Stimulated activated CD4-positive, alpha-beta T cell treated with anti-CD3 and anti-CD28 coated beads, Interleukin-15, amount 100 ng/mL, for 48 hours (primary cell): Measurements from ENCODE around the gene GPC6.

ENCODE experiments used
- DNase-seq, 2 donors: peaks; one replicate each; pipeline ENCODE4 v3.0.0-alpha.2; 2020; ENCODE audit warnings: low read depth in 2 of 2

Gene GPC6

DNA sequence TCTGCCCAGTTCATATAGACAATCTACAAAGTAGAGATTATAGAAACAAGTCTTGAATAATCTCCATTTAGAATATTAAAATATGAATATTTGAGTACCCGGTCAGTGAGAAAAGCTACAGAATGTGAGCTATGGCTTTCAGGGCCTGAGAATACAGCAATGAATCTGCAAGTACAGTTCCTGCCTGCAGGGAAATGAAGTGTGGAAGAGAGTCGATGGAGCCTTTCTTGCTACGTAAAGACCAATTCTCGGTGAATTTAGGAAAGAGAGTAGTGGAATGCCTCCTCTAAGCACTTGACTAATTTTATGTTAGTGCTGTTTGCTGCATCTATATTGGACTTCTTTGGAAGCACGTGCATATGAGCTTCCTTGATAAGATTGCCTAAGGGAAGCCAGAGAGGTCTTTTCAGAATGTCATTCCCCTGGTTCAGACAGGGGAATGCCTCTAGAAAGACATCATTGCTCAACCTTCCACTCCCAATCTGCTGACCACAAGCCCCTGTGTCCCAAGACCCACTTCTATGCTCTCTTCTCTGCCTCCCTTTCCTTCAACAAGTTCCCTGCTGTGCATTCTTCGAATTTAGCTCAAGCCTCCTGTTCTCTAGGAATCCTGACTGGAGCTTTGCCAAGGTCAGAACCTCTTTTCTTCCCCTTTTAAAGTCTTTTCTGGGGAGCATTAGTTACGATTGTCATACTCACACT lies 41.9 kb downstream of the GPC6 start:
- no peak for DNase-seq

DNA sequence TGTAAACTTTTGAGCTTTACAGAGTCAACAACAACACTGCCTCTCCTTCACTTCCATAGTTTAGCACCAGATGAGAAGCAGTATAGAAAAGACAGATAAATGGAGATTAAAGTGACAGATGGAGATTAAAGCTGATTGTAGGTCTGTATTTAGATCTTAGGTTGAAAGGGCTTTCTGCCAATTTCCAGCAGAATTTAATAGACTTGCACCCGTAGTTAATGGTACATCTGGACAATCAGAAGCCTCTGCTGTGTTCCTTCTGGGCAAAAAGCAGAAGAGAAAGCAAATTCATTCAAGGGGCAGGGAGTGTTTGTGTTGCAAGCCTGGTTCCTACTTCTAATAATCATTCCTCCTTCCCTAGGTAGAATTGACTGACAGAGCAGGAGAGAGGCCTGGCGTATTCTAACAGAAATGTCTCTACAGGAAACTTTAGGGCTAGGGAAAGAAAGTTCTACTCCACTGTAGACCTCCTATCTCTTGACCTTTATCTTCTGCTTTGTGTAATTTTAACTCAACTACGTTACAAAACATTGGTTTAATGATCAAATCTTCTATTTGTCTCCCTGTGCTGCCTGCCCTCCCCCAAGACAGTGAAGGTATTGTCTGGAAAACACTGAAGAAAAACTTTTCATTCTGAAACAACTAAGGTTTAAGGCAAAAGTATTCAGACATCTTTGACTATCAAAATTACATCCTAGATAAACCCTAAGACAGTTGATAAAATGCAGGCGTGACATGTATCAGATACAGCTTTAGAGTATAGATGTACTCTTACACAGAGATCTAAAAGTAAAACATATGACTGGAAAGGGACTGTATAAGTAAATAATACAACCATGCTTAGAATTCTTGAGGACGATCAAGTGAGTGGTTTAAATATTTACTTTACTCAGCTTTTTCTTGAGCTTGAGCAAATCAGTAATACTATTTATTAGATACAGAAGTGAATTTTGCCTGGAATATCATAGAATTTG lies 44.4 kb downstream of the GPC6 start:
- no peak for DNase-seq

DNA sequence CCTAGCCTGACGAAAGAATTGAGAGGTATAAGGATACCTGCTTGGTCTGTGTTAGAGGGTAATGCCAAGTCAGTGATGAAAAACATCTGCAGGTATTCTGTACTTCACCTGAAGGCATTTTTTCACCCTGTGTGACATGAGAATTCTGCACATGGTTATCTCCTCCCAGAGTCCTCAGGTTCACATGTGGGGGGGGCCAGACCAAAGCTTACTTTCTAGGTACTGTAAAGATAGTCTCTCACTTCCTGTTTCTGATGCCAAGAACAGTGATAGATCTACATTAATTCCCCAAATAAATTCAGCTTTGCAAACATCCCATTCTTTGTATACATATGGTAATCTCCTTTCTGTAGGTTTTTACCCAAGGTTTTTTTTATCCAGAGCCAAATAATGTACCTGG lies 53.4 kb downstream of the GPC6 start:
- DNase-seq, result no peak

DNA sequence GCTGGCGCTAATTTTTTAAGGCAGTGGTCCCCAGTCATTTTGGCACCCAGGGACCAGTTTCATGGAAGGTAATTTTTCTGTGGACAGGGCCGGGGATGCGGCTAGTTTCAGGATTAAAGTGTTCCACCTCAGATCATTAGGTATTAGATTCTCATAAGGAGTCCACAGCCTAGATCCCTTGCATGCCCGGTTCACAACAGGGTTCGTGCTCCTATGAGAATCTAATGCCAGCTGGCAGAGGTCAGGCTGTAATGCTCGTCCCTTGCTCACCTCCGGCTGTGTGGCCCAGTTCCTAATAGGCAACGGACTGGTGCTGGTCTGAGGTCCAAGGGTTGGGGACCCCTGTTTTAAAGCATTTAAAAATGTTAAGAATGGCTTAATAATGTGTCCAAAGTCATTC lies 54.1 kb downstream of the GPC6 start:
- DNase-seq, result no peak

DNA sequence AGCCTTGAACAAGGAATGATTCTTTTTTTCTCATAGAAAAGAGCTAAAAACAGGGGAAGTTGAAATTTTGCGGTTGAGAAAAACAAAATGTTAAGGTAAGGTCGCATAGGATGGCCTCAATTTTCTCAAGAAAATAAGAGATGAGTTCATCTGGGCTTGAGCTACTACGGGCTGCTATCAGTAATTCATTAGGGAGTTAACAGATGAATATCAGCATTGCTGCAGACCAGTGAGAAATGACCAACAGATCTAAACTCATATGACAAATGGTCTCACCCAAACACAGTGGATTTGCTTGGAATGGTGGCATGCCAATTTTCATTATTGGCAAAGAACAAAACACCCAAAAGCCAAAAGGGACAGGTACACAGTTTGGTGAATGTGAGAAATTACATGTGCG lies 56.6 kb downstream of the GPC6 start:
- DNase-seq, result no peak

DNA sequence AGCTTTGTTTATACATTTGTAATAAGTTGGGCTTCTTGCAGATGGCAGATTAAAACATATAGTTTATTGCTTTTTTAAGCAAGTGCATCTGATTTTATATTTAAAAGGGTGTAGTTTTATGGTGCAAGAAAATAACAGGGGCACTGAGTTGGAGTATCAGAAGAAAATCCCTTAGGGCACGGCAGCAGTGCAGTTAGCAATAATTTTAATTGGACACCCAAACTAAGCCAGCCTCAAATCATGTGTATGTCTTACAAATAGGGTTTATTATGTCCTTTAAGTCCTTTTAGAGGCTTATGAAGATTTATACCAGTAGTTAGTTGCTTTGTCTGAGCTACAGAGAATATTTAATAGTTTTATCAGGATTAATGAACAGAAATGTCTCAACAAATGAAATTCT lies 57.5 kb downstream of the GPC6 start:
- DNase-seq, result no peak

DNA sequence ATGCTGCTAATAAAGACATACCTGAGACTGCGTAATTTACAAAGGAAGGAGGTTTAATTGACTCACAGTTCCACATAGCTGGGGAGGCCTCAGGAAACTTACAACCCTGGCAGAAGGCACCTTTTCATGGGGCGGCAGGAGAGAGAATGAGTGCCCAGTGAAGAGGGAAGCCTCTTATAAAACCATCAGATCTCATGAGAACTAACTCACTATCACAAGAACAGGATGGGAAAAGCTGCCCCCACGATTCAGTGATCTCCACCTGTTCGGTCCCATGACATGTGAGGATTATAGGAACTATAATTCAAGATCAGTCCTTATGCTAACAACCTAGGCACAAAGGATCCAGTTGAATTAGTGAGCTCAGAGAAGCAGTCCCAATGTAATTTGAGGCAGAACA lies 59.4 kb downstream of the GPC6 start:
- DNase-seq, result no peak

DNA sequence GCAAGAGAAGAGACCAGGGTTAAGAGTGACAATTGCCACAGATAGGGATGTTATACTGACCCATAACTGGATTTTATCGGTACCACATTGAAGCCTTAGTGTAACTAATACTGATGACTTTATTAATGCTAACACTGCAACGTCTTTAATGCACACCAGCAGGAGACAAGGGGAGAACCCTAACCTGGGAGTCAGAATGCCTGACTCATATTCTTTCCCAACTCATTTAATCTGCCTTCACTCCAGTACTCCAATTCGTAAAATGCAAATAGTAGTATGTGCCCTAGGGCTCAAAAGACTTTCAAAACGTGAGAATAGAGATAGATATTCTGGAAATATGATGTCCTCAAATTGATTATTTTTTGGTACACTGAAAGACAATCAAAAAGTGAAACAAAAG lies 62.4 kb downstream of the GPC6 start:
- DNase-seq, result no peak

DNA sequence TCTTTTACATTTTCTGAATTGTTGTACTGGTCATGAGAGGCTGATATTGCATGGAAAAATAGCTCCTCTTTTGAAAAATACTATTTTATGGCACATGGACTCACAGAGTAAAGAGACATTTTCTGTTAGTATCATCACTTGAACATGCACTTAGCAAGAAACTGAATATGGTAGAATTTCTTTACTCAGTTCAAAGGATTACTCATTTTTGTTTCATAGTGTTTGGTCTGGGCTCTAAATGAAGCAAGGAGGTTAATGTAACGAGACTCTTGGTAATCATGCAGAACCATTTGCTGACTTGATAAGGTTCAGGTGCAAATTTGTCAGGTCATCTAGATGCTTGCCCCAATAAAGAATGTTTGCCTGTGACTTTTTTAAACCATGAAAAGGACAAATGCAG lies 63.2 kb downstream of the GPC6 start:
- DNase-seq, result no peak

DNA sequence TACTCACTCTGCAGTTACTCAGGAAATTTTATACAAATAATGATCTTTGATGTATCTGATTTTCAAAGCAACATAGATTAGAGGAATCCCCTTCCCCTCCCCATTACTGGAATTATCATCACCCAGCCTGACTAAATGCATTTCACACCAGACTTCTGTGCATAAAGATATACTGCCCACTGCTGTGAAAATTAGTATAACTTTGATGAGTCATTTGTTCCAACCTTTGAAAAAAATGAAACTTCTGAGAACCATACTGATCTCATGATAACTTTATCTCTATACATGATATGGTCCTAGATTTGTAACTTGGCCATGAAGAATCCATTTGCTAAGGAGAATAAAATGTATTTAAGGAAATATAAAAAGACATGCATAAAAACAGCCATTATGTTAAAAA lies 63.9 kb downstream of the GPC6 start:
- no peak for DNase-seq

DNA sequence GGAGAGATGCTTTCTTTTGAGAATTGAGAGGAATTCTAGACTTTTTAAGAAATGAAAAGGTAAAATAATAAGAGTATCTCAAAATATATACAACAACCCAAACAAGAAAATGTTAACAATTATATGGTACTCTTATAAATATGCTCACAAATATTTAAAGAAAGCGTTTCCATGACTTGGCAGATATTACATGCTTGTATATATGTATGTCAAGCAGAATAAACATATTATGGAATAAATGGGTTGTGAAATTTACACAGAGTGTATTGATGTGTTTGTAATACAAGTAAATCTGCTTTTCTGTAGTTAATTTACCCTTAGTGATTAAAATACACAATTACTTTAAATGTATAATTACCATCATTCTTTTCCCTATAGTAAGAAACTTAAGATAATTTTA lies 65.8 kb downstream of the GPC6 start:
- DNase-seq, result no peak

DNA sequence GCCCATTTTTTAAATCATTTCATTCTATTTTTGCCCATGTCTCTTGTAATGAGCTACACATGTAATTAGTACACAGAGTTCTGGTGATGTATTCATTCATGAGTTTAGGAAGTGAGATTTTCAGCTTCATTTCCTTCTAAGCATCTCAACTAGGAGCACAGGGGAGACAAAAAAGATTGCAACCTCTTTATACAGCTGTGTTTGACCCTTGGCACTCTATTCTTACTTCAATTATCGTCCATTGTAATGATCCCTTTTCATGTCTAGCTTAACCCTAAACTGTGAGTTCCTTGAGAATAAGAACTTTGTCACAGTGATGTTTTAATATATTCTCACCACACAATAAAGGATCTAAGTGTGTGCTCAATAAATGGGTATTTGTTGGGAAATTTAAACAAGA lies 67.1 kb downstream of the GPC6 start:
- DNase-seq, result no peak

DNA sequence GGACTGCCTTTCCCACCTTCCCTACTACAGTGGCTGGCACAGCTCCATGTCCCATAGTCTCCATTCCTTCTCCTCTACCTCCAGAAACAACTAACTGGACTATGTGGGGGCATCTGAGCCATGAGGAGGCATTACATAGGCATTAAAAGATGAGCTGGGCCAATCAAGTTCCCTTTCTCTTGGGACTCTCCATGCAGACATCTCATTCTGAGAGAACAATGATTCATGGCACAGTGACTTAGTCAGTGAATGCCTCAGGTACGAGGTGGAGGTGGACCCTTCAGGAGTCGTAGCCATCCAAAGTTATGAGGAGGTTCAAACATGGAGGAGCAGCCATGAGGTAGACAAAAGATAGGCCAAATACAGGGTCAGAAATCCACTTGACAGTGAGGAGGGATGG lies 70.0 kb downstream of the GPC6 start:
- DNase-seq, result no peak

DNA sequence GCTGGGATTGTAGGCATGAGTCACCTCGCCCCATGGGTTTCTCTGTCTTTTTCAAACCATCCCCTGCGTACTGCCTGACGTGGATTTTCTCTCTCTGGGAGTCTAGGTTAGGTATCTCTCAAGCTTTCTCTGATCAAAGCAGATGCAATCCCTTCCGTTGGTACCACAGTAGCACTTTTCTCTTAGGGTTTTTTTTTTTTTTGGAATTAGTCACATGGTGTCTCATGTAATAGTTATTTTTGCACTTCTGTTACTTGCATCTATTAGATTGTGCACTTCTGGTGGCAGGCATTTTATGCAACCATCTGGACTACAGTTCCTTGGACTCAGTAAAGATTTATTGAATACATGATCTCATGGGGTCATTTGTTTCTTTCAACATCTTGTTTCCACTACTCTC lies 72.1 kb downstream of the GPC6 start:
- no peak for DNase-seq

DNA sequence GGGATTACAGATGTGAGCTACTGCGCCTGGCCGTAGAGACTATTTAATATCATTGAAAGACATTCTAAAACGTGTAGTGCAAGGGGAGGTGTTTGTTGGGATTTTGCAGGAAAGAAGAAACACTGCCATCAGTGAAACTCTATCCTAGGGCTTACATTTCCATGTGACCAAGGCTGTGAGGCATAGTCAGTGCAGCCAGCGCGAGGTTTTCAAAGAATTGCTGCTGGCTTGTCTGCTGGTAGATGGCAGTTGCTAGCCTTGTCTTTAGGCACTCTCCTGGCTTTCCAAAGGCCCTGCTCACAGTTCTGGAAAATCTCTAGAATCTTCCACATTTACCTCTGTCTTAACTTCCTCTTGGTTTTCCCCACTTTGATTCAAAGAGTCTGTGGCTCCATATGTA lies 77.5 kb downstream of the GPC6 start:
- DNase-seq, result no peak

DNA sequence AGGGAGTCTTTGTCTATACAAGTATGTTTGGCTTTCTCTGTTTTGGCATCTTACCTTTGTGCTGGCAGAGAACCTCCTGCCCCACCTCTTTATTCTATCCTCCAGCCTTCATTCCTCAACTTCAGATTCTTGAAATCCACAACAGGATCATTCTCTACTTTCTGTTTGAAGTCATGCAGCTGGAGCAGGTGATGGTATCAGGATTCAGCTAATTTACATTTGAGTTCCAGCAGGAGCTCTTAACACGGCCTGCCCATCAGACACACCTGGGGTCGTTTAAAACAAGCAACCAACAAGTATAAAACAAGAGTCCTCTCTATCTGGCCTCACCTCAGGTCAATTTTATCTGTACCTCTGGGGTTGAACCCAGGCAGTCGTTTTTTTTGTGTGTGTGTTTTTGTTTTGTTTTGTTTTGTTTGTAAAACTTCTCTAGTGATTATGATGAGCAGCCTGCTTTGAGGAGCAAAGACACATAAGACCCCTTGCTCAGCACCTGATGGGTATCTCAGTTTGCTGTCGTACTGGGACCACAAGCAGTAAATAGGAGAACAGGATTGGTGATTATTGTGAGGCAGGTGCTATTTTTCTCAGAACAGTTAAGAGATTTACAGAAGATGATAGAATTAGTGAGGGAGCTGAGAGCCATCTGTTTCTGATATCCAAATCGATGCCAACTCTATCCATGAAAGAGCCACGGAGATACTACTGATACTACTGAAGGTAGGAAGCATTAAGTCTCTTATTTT lies 78.4 kb downstream of the GPC6 start:
- DNase-seq, result no peak

DNA sequence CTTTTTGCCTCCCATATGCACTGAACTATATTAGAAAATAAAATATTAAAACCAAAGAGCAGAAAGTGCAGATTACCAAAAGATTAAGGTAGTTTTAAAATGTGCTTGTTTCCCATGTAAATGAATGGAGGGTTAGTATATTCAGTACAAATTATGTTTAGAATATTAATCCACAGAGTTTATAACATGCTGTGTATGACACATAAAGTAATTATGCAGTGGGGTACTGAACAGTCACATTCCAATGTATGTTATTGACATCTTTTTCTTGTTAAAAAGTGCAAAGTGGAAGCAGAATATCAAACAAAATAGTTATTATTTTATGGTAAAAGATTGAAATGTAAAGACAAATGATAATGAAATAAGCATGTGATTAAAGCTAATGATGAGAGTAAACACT lies 79.3 kb downstream of the GPC6 start:
- no peak for DNase-seq

DNA sequence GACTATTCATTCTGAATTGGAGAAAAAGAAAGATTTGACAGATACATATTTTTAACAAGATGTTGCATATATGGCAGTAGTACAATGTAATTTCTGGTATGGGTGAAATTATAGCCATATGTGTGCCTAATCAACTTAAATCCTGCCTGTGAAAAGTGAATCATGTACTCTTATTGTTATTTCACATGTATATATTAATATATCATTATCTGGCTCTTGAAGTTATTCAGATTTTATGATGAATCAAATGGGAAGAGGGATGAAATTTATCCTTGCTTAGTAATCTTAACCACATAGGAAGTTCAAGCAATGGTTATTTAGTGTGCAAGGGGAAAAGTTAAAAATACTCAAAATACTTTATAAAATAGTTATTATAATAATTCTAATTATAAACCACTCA lies 80.5 kb downstream of the GPC6 start:
- DNase-seq, result no peak

DNA sequence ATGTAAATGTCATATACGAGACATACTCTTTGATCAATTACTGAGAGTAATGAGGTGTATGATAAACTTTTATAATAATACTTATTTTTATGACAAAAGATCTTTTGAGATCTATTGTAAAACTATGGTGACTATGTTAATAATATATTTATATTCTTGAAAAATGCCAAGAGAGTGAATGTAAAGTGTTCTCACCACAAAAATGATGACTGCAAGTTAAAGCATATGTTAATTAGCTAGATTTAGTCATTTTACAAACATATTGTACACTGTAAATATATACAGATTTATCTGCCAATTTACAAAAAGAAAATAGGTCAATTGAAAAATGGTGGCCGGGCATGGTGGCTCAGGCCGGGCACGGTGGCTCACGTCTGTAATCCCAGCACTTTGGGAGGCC lies 81.0 kb downstream of the GPC6 start:
- DNase-seq, result no peak

DNA sequence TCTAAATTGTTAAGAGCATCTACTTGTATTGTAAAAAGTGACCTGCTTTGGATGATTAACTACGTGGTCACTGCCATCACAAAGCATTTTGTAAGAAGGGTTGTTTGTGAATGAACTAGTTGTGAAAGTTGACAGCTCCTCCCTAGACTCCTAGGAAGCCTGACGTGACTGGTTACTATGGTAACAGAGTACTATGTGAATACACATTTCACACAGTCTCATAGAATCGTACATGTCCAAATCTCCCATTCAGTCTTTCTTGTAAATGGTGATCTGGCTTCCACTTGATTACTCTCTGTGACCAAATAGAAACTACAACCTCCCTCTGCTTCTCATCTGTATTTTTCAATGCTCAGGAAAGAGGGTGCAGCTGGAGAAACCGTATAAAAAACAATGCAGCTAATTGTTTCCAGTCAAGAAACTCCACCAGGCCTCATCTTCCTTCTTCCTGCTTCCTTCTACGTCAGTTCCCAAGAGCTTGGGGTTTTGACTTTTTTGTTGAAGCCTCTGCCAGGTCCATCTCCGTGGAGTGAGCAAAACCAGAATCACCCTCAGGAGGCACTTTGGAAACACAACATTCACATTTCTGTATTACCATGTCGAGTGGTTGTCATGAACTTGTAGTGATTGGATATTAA lies 83.4 kb downstream of the GPC6 start:
- no peak for DNase-seq

DNA sequence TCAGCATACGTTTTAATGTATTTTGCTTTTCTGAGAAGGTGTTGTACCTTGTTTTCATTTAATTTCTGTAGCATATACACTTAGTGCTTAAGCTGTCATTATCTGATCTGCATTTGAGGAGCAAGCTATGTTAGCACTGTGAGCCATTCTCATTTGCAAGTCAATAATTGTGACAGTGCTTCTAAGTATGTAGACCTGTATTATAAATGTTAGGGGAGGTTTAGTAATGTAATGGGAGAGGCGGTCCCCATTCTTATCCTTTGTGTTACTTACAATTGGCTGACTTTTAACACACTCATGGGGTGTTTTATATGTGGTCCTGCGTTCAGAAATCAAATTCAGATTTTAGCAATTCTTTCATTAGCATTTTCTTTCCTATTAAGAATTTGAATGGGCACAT lies 90.2 kb downstream of the GPC6 start:
- no peak for DNase-seq
